ENCODE data around the gene MST1.
"Not testable (repeated sequence)": the region's sequence is repeated elsewhere in the genome, so short reads cannot be mapped to it uniquely, and the experiment has no call there.

Gene MST1

GRCh38 chr3:49701388-49702077 is 12.3 kb upstream of the MST1 start:
- Histone ChIP-seq H3K36me3 (ENCODE audit: control insufficient read depth in 4 of 4, insufficient read depth in 4 of 4, low read length in 3 of 4) (peaks cover 0 to 77% (median 42%) of the 10 kb centered on the region in 4 experiments), H3K27me3 (replicated peaks in 2 of 5; ENCODE audit: control insufficient read depth in 4 of 5, insufficient read depth in 5 of 5, low read length in 4 of 5) (no peaks in the 10 kb centered on the region), H3K27ac (ENCODE audit: insufficient read depth in 1 of 2, low read depth in 1 of 2, low read length in 2 of 2, poor library complexity in 1 of 2, severe bottlenecking in 2 of 2) (no peak overlapping the region), H3K9me3 (ENCODE audit: control extremely low read depth in 1 of 5, control insufficient read depth in 4 of 5, insufficient read depth in 2 of 5, low read depth in 1 of 5, low read length in 4 of 5) (no peaks in the 10 kb centered on the region), H3K4me1 (ENCODE audit: control extremely low read depth in 1 of 4, control insufficient read depth in 4 of 4, insufficient read depth in 4 of 4, low read length in 3 of 4) (peaks cover 0 to 4% (median 1%) of the 10 kb centered on the region in 4 experiments), H3K4me3 (ENCODE audit: control insufficient read depth in 1 of 7, extremely low read depth in 1 of 7, insufficient read depth in 4 of 7, low read depth in 2 of 7, low read length in 6 of 7) (no peak overlapping the region)
- ChIA-PET POLR2A (no interaction called here), CTCF (interaction anchor here (0.8 to 3.7 kb wide), 21 partner anchors 12 to 165 kb away, joined by 3 to 19 read pairs (median 4); partner anchors contain the start of gene AMIGO3)
- peak in 2 of 3 donors; percentile 25 to 33 for DNase-seq
- WGBS (ENCODE audit: insufficient coverage) = over 99% methylated on average over 11 of the region's 21 CpGs

DNA sequence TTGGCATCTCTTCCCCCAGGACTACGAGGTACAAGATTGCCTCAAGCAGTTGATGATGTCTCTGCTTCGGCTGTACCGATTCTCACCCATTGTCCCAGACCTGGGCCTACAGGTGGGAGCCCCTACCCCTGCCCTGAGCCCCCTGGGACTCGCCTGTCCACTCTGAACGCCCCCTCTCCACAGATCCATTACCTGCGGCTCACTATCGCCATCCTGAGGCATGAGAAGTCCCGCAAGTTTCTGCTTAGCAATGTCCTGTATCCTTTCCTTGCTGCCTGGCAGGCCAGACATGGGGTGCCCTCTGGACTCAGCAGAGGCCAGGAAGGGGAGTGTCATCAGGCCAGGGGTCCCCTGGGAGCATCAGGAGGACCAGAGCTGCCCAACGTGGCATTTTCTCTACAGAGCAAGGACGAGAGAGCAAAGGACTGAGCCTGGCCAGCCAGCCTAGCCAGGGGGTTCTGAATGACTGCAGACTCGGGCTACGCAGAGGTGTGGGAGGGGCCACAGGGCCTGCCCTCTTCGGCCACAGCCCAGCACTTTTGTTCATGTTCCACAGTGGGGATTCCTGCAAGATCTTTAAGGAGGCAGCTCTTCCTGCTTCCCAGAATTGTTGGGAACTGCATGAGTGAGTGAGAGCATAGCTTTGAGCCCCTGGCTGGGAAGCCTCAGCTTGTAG is 11.3 kb upstream of the MST1 start:
- Histone ChIP-seq H3K4me1 (ENCODE audit: control extremely low read depth in 1 of 4, control insufficient read depth in 4 of 4, insufficient read depth in 4 of 4, low read length in 3 of 4) (peaks cover 0 to 4% (median 1%) of the 10 kb centered on the region in 4 experiments), H3K4me3 (ENCODE audit: control insufficient read depth in 1 of 7, extremely low read depth in 1 of 7, insufficient read depth in 4 of 7, low read depth in 2 of 7, low read length in 6 of 7) (no peak overlapping the region), H3K36me3 (ENCODE audit: control insufficient read depth in 4 of 4, insufficient read depth in 4 of 4, low read length in 3 of 4) (peaks cover 0 to 68% (median 38%) of the 10 kb centered on the region in 4 experiments), H3K27ac (ENCODE audit: insufficient read depth in 1 of 2, low read depth in 1 of 2, low read length in 2 of 2, poor library complexity in 1 of 2, severe bottlenecking in 2 of 2) (no peak overlapping the region), H3K9me3 (ENCODE audit: control extremely low read depth in 1 of 5, control insufficient read depth in 4 of 5, insufficient read depth in 2 of 5, low read depth in 1 of 5, low read length in 4 of 5) (no peaks in the 10 kb centered on the region), H3K27me3 (replicated peaks in 2 of 5; ENCODE audit: control insufficient read depth in 4 of 5, insufficient read depth in 5 of 5, low read length in 4 of 5) (no peaks in the 10 kb centered on the region)
- CTCF ChIA-PET = interaction anchor here (0.6 to 3.7 kb wide), 15 partner anchors 12 to 220 kb away, joined by 3 to 19 read pairs (median 4); partner anchors contain the start of gene AMIGO3
- no peak for DNase-seq
- POLR2A ChIA-PET = interaction anchor here (1.2 kb wide), 1 partner anchor 139 kb away, joined by 3 read pairs; no protein-coding TSS in a partner anchor
- WGBS (ENCODE audit: insufficient coverage) = 95% methylated on average over 13 of the region's 13 CpGs

DNA sequence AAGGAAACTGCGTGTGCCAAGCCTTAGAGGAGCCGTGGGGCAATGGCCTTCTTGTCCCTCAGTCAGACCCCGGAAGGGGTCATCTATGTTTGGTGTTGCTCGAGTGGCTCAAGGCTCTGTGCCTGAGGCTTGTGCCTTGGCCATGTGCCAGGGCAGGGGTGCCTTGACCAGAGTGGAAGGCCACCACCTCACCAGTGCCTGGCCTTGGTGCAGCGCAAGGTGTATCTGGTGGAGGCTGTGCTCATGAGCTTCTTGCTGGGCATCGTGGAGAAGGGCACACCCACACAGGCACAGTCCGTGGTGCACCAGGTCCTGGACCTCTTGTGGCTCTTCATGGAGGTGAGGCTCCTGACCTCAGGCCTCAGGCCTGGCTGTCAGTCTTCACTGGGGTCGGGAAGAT is 10.7 kb upstream of the MST1 start:
- DNase-seq = no peak

GRCh38 chr3:49699281-49699979 is 10.2 kb upstream of the MST1 start:
- Histone ChIP-seq H3K27ac (ENCODE audit: insufficient read depth in 1 of 2, low read depth in 1 of 2, low read length in 2 of 2, poor library complexity in 1 of 2, severe bottlenecking in 2 of 2) (no peak overlapping the region), H3K4me3 (ENCODE audit: control insufficient read depth in 1 of 7, extremely low read depth in 1 of 7, insufficient read depth in 4 of 7, low read depth in 2 of 7, low read length in 6 of 7) (no peak overlapping the region), H3K4me1 (ENCODE audit: control extremely low read depth in 1 of 4, control insufficient read depth in 4 of 4, insufficient read depth in 4 of 4, low read length in 3 of 4) (peaks cover 0 to 4% (median 1%) of the 10 kb centered on the region in 4 experiments), H3K36me3 (ENCODE audit: control insufficient read depth in 4 of 4, insufficient read depth in 4 of 4, low read length in 3 of 4) (peaks cover 0 to 58% (median 31%) of the 10 kb centered on the region in 4 experiments), H3K9me3 (ENCODE audit: control extremely low read depth in 1 of 5, control insufficient read depth in 4 of 5, insufficient read depth in 2 of 5, low read depth in 1 of 5, low read length in 4 of 5) (no peaks in the 10 kb centered on the region), H3K27me3 (replicated peaks in 2 of 5; ENCODE audit: control insufficient read depth in 4 of 5, insufficient read depth in 5 of 5, low read length in 4 of 5) (no peaks in the 10 kb centered on the region)
- DNase-seq = no peak
- ChIA-PET POLR2A (interaction anchor here (1.2 kb wide), 1 partner anchor 140 kb away, joined by 3 read pairs; no protein-coding TSS in a partner anchor), CTCF (interaction anchor here (1.2 to 3.4 kb wide), 3 partner anchors 13 to 131 kb away, joined by 3 to 11 read pairs (median 5); partner anchors contain the start of gene AMIGO3)
- WGBS (ENCODE audit: insufficient coverage) = 98% methylated on average over 10 of the region's 16 CpGs

More for the DNA sequence above, 10.7 kb upstream of the MST1 start:
- Histone ChIP-seq H3K27me3 (replicated peaks in 2 of 5; ENCODE audit: control insufficient read depth in 4 of 5, insufficient read depth in 5 of 5, low read length in 4 of 5) (no peaks in the 10 kb centered on the region), H3K4me1 (ENCODE audit: control extremely low read depth in 1 of 4, control insufficient read depth in 4 of 4, insufficient read depth in 4 of 4, low read length in 3 of 4) (peaks cover 0 to 4% (median 1%) of the 10 kb centered on the region in 4 experiments), H3K27ac (ENCODE audit: insufficient read depth in 1 of 2, low read depth in 1 of 2, low read length in 2 of 2, poor library complexity in 1 of 2, severe bottlenecking in 2 of 2) (no peak overlapping the region), H3K4me3 (ENCODE audit: control insufficient read depth in 1 of 7, extremely low read depth in 1 of 7, insufficient read depth in 4 of 7, low read depth in 2 of 7, low read length in 6 of 7) (no peak overlapping the region), H3K36me3 (ENCODE audit: control insufficient read depth in 4 of 4, insufficient read depth in 4 of 4, low read length in 3 of 4) (peaks cover 0 to 64% (median 35%) of the 10 kb centered on the region in 4 experiments), H3K9me3 (ENCODE audit: control extremely low read depth in 1 of 5, control insufficient read depth in 4 of 5, insufficient read depth in 2 of 5, low read depth in 1 of 5, low read length in 4 of 5) (no peaks in the 10 kb centered on the region)
- WGBS (ENCODE audit: insufficient coverage) = 96% methylated on average over 8 of the region's 8 CpGs
- CTCF ChIA-PET = interaction anchor here (1.2 to 3.4 kb wide), 5 partner anchors 13 to 140 kb away, joined by 3 to 19 read pairs (median 5); partner anchors contain the start of gene AMIGO3
- POLR2A ChIA-PET = interaction anchor here (1.2 kb wide), 1 partner anchor 139 kb away, joined by 3 read pairs; no protein-coding TSS in a partner anchor

- H3K9me3 ChIP-seq (ENCODE audit: control extremely low read depth in 1 of 5, control insufficient read depth in 4 of 5, insufficient read depth in 2 of 5, low read depth in 1 of 5, low read length in 4 of 5); H3K27ac ChIP-seq (ENCODE audit: insufficient read depth in 1 of 2, low read depth in 1 of 2, low read length in 2 of 2, poor library complexity in 1 of 2, severe bottlenecking in 2 of 2); H3K27me3 ChIP-seq (replicated peaks in 2 of 5; ENCODE audit: control insufficient read depth in 4 of 5, insufficient read depth in 5 of 5, low read length in 4 of 5); DNase-seq; H3K4me3 ChIP-seq (ENCODE audit: control insufficient read depth in 1 of 7, extremely low read depth in 1 of 7, insufficient read depth in 4 of 7, low read depth in 2 of 7, low read length in 6 of 7): not testable (repeated sequence)
- Histone ChIP-seq H3K4me1 (ENCODE audit: control extremely low read depth in 1 of 4, control insufficient read depth in 4 of 4, insufficient read depth in 4 of 4, low read length in 3 of 4) (peaks cover 0 to 10% (median 8%) of the 10 kb centered on the region in 4 experiments), H3K36me3 (ENCODE audit: control insufficient read depth in 4 of 4, insufficient read depth in 4 of 4, low read length in 3 of 4) (peaks cover 0 to 27% (median 16%) of the 10 kb centered on the region in 4 experiments)
- ChIA-PET CTCF (interaction anchor here (1.2 kb wide), 1 partner anchor 156 kb away, joined by 3 read pairs; no protein-coding TSS in a partner anchor), POLR2A (interaction anchor here (0.6 kb wide), 1 partner anchor 342 kb away, joined by 3 read pairs; no protein-coding TSS in a partner anchor)
- no CpG with 5 or more reads among the region's 4 CpGs for WGBS (ENCODE audit: insufficient coverage)
Measured at GRCh38 chr3:49695350-49696015, 6.2 kb upstream of the MST1 start.

DNA sequence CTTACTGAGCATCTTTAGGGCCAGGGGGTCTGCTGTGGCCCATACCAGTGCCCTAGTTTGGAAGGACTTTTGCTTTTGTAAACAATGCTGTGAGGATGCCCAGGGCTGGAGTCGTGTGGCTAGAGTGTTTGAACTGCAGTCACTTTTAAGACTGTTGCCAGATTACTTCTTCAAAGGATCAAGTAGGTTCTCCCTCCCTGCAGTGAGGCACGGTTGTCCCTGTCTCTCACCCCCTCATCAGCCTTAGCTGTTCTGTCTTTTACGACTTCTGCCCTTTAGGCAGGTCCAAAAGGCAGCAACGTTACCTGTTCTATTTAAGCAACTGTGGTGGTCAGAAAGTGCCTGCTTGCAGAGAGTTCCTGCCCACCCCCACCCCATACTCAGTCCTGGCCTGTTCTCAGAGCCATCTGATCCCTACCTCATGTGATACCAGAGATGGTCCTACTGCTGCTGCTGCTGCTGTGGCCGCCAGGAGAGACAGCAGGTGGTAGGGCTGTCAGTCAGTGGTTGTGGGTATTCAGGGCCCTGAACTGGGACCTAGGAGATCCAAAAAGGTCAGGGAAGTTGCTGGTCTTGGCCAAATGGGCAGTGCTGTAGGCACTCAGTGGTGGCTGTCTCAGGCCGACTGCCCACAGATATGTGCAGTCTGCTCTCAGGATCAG is 5.3 kb upstream of the MST1 start:
- DNase-seq; H3K9me3 ChIP-seq (ENCODE audit: control extremely low read depth in 1 of 5, control insufficient read depth in 4 of 5, insufficient read depth in 2 of 5, low read depth in 1 of 5, low read length in 4 of 5); H3K27me3 ChIP-seq (replicated peaks in 2 of 5; ENCODE audit: control insufficient read depth in 4 of 5, insufficient read depth in 5 of 5, low read length in 4 of 5); CTCF ChIA-PET; H3K4me3 ChIP-seq (ENCODE audit: control insufficient read depth in 1 of 7, extremely low read depth in 1 of 7, insufficient read depth in 4 of 7, low read depth in 2 of 7, low read length in 6 of 7); H3K27ac ChIP-seq (ENCODE audit: insufficient read depth in 1 of 2, low read depth in 1 of 2, low read length in 2 of 2, poor library complexity in 1 of 2, severe bottlenecking in 2 of 2): not testable (repeated sequence)
- Histone ChIP-seq H3K4me1 (ENCODE audit: control extremely low read depth in 1 of 4, control insufficient read depth in 4 of 4, insufficient read depth in 4 of 4, low read length in 3 of 4) (peaks cover 0 to 18% (median 14%) of the 10 kb centered on the region in 4 experiments), H3K36me3 (ENCODE audit: control insufficient read depth in 4 of 4, insufficient read depth in 4 of 4, low read length in 3 of 4) (peaks cover 0 to 23% (median 13%) of the 10 kb centered on the region in 4 experiments)
- WGBS (ENCODE audit: insufficient coverage) = 96% methylated on average over 4 of the region's 6 CpGs
- POLR2A ChIA-PET = interaction anchor here (0.6 kb wide), 2 partner anchors 343 to 706 kb away, joined by 3 to 4 read pairs; no protein-coding TSS in a partner anchor
